Gastrocnemius medialis (tissue), 4 donors: ENCODE results near the gene BTBD16. TPM values are rescaled to one million over a fixed set of nuclear protein-coding genes. Genes with fewer than 3 reads are reported as not detected.

Experiments used
- ATAC-seq, 2 donors: fragments of 150-250 bp; one replicate each; pipeline ENCODE4 v1.9.1; 2016
- DNase-seq, 2 donors: peaks; one replicate each; pipeline ENCODE4 v3.0.0-alpha.2; 2019
- H3K27ac ChIP-seq, 4 donors: fragments of 200-600 bp; sonication (generic); 1 replicate in 1 of 4; 2 replicates in 3 of 4; pipeline ENCODE4 v1.5.1; 2016 to 2018; ENCODE audit warnings: mild to moderate bottlenecking in 2 of 4, moderate library complexity in 1 of 4
- H3K27me3 ChIP-seq, 3 donors: fragments of 200-600 bp; sonication (generic) in 2 of 3; 1 replicate in 1 of 3; 2 replicates in 2 of 3; pipeline versions ENCODE4 v1.5.1 to v1.6.0; 2016 to 2019; ENCODE audit warnings: mild to moderate bottlenecking in 1 of 3, moderate library complexity in 1 of 3
- H3K36me3 ChIP-seq, 2 donors: fragments of 200-600 bp; sonication (generic) in 1 of 2; one replicate each; pipeline ENCODE4 v1.5.1; 2017 to 2018
- H3K4me1 ChIP-seq, 2 donors: fragments of 200-600 bp; sonication (generic) in 1 of 2; one replicate each; pipeline ENCODE4 v1.5.1; 2016 to 2017; ENCODE audit warnings: mild to moderate bottlenecking in 2 of 2
- H3K4me3 ChIP-seq, 4 donors: fragments of 200-600 bp; sonication (generic) in 3 of 4; 1 replicate in 1 of 4; 2 replicates in 3 of 4; pipeline ENCODE4 v1.5.1; 2016 to 2019; ENCODE audit warnings: mild to moderate bottlenecking in 2 of 4
- H3K9me3 ChIP-seq, 3 donors: fragments of 200-600 bp; sonication (generic) in 2 of 3; 1 replicate in 1 of 3; 2 replicates in 2 of 3; pipeline ENCODE4 v1.5.1; 2016 to 2019
- POLR2A ChIP-seq, 2 donors: fragments of 450-650 bp; IDR thresholded peaks; one replicate each; pipeline ENCODE4 v1.6.1; 2017; ENCODE audit warnings: antibody characterized with exemption in 2 of 2, mild to moderate bottlenecking in 2 of 2, moderate library complexity in 2 of 2
- in situ Hi-C, 4 donors: fragments of 200-750 bp; cut with MboI; loops; one replicate each; pipeline versions ENCODE4 v1.15.0 to v1.8.0; 2017; ENCODE audit warnings: low sequenced_read_pairs in 4 of 4
- intact Hi-C: fragments of 100-400 bp; cut with DNase I; formaldehyde crosslinking; loops from one replicate; pipeline ENCODE4 v1.15.1; 2023; ENCODE audit warnings: low total_unique reads
- total RNA-seq, 4 donors: library from RNA; depleted of rRNA; stranded (reverse); fragments of >200 nt; gene quantifications; one replicate each; pipeline versions ENCODE4 v1.1.0 to v1.2.3, GENCODE V29; 2016
- TF ChIP-seq, protein P1 (sequence below), 5 experiments: fragments of 450-650 bp in 3 of 5; fragments of 200-600 bp in 2 of 5; sonication (generic) in 2 of 5; IDR thresholded peaks in 4 of 5; conservative IDR thresholded peaks in 1 of 5; 1 replicate in 4 of 5; 2 replicates in 1 of 5; pipeline ENCODE4 v1.5.1; 2016 to 2019; ENCODE audit warnings: antibody characterized with exemption in 5 of 5, mild to moderate bottlenecking in 3 of 5, moderate library complexity in 3 of 5

BTBD16 gene
- total RNA-seq, 4 donors from 2014 or later = 0.46 to 0.55 TPM; not detected in 2

DNA sequence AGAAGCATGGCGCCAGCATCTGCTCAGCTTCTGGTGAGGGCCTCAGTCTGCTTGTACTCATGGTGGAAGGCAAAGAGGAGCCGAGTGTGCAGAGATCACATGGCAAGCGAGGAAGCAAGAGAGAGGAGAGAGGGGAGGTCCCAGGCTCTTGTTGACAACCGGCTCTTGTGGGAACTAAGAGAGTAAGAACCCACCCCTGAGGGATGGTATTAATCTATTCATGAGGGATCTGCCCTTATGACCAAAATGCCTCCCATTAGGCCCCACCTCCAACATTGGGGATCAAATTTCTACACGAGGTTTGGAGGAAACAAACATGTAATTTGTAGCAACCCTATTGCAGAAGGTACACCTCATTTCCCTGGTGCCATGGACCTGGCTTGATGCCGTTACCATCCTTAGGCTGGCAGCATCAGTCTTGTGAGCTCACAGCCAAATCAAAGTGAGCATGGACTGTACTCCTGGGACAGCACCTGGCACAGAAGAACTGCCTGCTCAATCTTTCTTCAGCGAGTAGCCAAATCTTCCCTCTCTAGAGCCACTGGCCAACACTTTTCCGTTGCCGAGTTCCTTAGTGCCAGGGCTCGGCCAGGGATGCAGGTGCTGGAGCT lies 6.5 kb downstream of the BTBD16 start:
- H3K9me3 ChIP-seq = no peaks in the 10 kb centered on the region
- no peaks in the 10 kb centered on the region for H3K27me3 ChIP-seq
- peaks cover 4 to 10% of the 10 kb centered on the region in 2 donors for H3K4me1 ChIP-seq
- no peak overlapping the region for H3K4me3 ChIP-seq
- H3K36me3 ChIP-seq = peaks cover 0 to 7% of the 10 kb centered on the region in 2 donors
- intact Hi-C loops (no loop called here), in situ Hi-C loops (no loop called here)
- ATAC-seq = peak; percentile 43 to 57
- H3K27ac ChIP-seq = peak overlapping the region in 3 of 4 donors; percentile 43 to 65 (median 60)
- TF ChIP-seq POLR2A (IDR thresholded peaks at IDR 0.05) = no peak
- TF ChIP-seq, protein P1, sequence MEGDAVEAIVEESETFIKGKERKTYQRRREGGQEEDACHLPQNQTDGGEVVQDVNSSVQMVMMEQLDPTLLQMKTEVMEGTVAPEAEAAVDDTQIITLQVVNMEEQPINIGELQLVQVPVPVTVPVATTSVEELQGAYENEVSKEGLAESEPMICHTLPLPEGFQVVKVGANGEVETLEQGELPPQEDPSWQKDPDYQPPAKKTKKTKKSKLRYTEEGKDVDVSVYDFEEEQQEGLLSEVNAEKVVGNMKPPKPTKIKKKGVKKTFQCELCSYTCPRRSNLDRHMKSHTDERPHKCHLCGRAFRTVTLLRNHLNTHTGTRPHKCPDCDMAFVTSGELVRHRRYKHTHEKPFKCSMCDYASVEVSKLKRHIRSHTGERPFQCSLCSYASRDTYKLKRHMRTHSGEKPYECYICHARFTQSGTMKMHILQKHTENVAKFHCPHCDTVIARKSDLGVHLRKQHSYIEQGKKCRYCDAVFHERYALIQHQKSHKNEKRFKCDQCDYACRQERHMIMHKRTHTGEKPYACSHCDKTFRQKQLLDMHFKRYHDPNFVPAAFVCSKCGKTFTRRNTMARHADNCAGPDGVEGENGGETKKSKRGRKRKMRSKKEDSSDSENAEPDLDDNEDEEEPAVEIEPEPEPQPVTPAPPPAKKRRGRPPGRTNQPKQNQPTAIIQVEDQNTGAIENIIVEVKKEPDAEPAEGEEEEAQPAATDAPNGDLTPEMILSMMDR (IDR thresholded peaks at IDR 0.05 in 4 of 5, conservative IDR thresholded peaks at IDR 0.05 in 1 of 5) = no peak
- DNase-seq = peak; percentile 28 to 64

DNA sequence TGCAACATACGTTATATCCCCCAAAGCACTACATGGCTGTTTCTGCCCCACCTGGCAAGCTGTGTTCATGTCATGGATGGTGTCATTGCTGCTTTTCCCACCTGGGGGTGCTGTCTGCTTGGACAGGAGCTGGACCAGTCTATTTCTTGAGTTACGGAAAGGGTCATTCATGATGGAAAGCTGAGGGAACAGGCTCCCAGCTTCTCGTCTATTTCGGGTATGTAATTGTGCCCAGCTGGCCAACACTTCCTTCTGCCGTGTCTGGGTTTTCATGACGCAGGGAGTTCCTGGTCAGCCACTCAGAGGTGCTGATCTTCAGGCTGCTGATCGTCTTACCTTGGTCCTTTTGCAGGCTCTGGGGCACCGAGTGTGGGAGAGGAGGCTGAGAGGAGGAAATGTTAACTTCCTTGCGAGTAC lies 8.6 kb downstream of the BTBD16 start:
- Histone ChIP-seq H3K9me3 (no peaks in the 10 kb centered on the region), H3K4me1 (peaks cover 4 to 15% of the 10 kb centered on the region in 2 donors), H3K27me3 (no peaks in the 10 kb centered on the region), H3K4me3 (no peak overlapping the region), H3K27ac (peak overlapping the region in 2 of 4 donors; percentile 10 to 60), H3K36me3 (peaks cover 0 to 7% of the 10 kb centered on the region in 2 donors)
- intact Hi-C loops (no loop called here), in situ Hi-C loops (no loop called here)
- DNase-seq (peak in 1 of 2 donors; percentile 79), ATAC-seq (peak; percentile 46 to 80)
- TF ChIP-seq, protein P1 (IDR thresholded peaks at IDR 0.05 in 4 of 5, conservative IDR thresholded peaks at IDR 0.05 in 1 of 5) = peak; percentile 47 to 77 (median 65)
- no peak for TF ChIP-seq POLR2A (IDR thresholded peaks at IDR 0.05)

DNA sequence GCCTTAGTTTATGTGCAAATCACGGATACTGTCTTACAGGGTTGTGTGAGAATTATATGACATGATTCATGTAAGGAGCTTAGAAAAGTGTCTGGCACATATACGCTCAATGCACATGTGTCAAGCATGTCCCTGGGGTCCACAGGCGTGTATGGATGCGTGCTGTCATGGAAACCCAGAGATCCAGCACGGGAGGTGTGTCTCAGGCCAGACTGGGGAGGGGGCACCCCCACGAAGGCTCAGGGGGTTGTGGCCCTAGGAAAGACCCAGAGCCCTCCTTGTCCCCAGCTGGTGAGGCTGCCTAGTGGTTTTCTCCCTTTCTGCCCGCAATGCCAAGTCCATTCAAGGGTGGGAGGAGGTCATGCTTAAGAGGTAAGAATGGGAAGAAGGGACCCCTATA lies 9.1 kb downstream of the BTBD16 start:
- in situ Hi-C loops (no loop called here), intact Hi-C loops (no loop called here)
- peaks cover 4 to 15% of the 10 kb centered on the region in 2 donors for H3K4me1 ChIP-seq
- H3K9me3 ChIP-seq = no peaks in the 10 kb centered on the region
- DNase-seq (peak in 1 of 2 donors; percentile 12), ATAC-seq (no peak)
- peak overlapping the region in 1 of 4 donors; percentile 60 for H3K27ac ChIP-seq
- H3K27me3 ChIP-seq = no peaks in the 10 kb centered on the region
- peaks cover 0 to 2% of the 10 kb centered on the region in 2 donors for H3K36me3 ChIP-seq
- H3K4me3 ChIP-seq = no peak overlapping the region
- TF ChIP-seq, protein P1 (IDR thresholded peaks at IDR 0.05 in 4 of 5, conservative IDR thresholded peaks at IDR 0.05 in 1 of 5) = no peak
- TF ChIP-seq POLR2A (IDR thresholded peaks at IDR 0.05) = no peak

DNA sequence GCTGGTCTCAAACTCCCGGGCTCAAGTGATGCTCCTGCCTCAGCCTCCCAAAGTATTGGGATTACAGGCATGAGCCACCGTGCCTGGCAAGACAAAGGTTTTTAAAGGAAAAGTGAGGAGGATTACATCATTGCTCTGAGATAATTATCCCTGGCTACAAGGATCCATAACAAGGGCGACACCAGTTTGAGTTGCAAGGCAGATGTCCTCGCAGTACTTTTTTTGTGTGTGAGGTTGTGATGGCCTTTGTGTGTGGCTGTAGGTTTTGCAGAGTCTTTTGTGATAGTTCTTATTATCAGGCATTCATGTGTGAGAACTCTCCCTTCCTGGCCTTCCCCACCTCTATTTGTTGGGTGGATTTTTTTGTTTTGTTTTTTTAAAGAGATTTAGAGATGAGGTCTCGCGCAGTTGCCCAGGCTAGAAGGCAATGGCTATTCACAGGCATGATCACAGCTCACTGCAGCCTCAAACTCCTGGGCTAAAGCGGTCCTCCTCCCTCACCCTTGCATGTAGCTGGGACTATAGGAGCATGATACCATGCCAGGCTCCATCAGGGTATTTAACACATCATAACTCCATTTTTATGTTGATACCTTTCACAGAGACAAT lies 10.0 kb downstream of the BTBD16 start:
- no peak for ATAC-seq
- peaks cover 4 to 15% of the 10 kb centered on the region in 2 donors for H3K4me1 ChIP-seq
- DNase-seq = peak in 1 of 2 donors; percentile 3
- no peak overlapping the region for H3K27ac ChIP-seq
- in situ Hi-C loops = no loop called here
- intact Hi-C loops = no loop called here
- H3K9me3 ChIP-seq = no peaks in the 10 kb centered on the region
- no peaks in the 10 kb centered on the region for H3K36me3 ChIP-seq
- H3K27me3 ChIP-seq = no peaks in the 10 kb centered on the region
- TF ChIP-seq POLR2A (IDR thresholded peaks at IDR 0.05) = no peak
- TF ChIP-seq, protein P1 (IDR thresholded peaks at IDR 0.05 in 4 of 5, conservative IDR thresholded peaks at IDR 0.05 in 1 of 5) = no peak
- no peak overlapping the region for H3K4me3 ChIP-seq
